ENCODE data around the gene ZNF133.

Gene ZNF133

DNA sequence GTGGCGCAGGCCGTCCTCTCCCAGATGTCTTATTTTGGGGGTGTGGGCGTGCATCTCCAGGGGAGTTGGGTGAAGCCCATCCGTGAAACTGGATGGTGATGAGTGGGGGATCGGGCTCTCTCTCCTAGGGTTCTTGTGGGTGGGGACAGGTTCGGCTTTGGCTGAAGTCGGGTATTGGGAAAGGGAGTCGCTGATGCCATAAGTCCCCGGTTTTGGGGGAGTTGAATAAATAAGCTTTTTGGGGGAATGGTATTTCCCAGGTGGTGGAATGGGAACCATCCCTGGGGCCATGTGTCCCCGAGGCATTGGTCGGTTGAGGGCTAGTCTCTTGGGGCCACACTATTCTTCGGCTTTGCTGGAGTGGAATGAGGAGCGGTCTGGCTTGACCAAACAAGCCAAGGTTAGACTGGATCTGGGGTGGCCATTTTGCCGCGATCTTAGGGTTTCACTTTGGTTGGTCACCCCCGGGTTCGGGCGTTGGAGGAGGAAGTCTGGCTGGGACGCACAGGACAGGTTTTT lies 481 bp downstream of the ZNF133 start:
- no peaks in the 10 kb centered on the region for H3K79me2 ChIP-seq (ENCODE audit: insufficient read depth, low read length)
- peaks cover 14% of the 10 kb centered on the region for H3K9me3 ChIP-seq (ENCODE audit: low read length)
- H3K4me3 ChIP-seq (ENCODE audit: low read depth, low read length, poor library complexity, severe bottlenecking): peak overlapping the region; percentile 95
- H3K27me3 ChIP-seq (ENCODE audit: insufficient read depth, low read length): no peaks in the 10 kb centered on the region; the same call in 1 of the 2 replicates
- TF ChIP-seq, protein P1, sequence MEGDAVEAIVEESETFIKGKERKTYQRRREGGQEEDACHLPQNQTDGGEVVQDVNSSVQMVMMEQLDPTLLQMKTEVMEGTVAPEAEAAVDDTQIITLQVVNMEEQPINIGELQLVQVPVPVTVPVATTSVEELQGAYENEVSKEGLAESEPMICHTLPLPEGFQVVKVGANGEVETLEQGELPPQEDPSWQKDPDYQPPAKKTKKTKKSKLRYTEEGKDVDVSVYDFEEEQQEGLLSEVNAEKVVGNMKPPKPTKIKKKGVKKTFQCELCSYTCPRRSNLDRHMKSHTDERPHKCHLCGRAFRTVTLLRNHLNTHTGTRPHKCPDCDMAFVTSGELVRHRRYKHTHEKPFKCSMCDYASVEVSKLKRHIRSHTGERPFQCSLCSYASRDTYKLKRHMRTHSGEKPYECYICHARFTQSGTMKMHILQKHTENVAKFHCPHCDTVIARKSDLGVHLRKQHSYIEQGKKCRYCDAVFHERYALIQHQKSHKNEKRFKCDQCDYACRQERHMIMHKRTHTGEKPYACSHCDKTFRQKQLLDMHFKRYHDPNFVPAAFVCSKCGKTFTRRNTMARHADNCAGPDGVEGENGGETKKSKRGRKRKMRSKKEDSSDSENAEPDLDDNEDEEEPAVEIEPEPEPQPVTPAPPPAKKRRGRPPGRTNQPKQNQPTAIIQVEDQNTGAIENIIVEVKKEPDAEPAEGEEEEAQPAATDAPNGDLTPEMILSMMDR (IDR thresholded peaks at IDR 0.05; ENCODE audit: low read length): no peak
- no peak for TF ChIP-seq EZH2 (IDR thresholded peaks at IDR 0.05; ENCODE audit: borderline replicate concordance, low read length)
- no peaks in the 10 kb centered on the region for H3K9me2 ChIP-seq (ENCODE audit: low read depth, low read length)
- H3K9ac ChIP-seq (ENCODE audit: low read length): peak overlapping the region; percentile 81
- peaks cover 21% of the 10 kb centered on the region for H3K4me1 ChIP-seq (ENCODE audit: insufficient read depth, low read length, severe bottlenecking)
- H2AFZ ChIP-seq (ENCODE audit: low read length): peak overlapping the region; percentile 78
- H4K20me1 ChIP-seq (ENCODE audit: insufficient read depth, low read length): no peaks in the 10 kb centered on the region
- H3K27ac ChIP-seq (ENCODE audit: low read depth, low read length, poor library complexity, severe bottlenecking): peak overlapping the region; percentile 79
- no peaks in the 10 kb centered on the region for H3F3A ChIP-seq (ENCODE audit: insufficient read depth, low read length)
- peak overlapping the region; percentile 81 for H3K4me2 ChIP-seq (ENCODE audit: low read length)
- peaks cover 11% of the 10 kb centered on the region; the same call in 1 of the 2 replicates for H3K36me3 ChIP-seq (ENCODE audit: insufficient read depth, low read length)

DNA sequence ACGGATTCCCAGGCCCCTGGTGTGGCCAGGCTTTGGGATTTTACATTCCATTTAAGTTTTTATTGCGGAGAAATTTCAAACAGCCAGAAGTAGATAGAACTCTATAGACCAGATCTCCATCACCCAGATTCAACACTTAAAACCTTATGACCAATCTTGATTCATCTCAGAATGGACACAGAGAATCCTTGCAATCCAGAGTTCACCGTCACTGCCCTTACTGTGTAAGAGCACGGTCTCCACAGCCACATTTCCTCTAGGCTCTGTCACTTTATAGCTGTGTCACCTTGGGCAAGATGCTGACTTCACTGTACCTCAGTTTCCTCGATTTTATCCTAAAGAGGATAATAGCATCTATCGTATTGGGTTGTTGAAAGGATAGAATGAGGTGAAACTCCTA lies 979 bp downstream of the ZNF133 start:
- H3K79me2 ChIP-seq (ENCODE audit: insufficient read depth, low read length): no peaks in the 10 kb centered on the region
- no peak overlapping the region for H2AFZ ChIP-seq (ENCODE audit: low read length)
- peaks cover 21% of the 10 kb centered on the region for H3K4me1 ChIP-seq (ENCODE audit: insufficient read depth, low read length, severe bottlenecking)
- TF ChIP-seq, protein P1 (IDR thresholded peaks at IDR 0.05; ENCODE audit: low read length): no peak
- no peak for TF ChIP-seq EZH2 (IDR thresholded peaks at IDR 0.05; ENCODE audit: borderline replicate concordance, low read length)
- no peaks in the 10 kb centered on the region; the same call in 1 of the 2 replicates for H3K27me3 ChIP-seq (ENCODE audit: insufficient read depth, low read length)
- H3K36me3 ChIP-seq (ENCODE audit: insufficient read depth, low read length): peaks cover 11% of the 10 kb centered on the region
- H4K20me1 ChIP-seq (ENCODE audit: insufficient read depth, low read length): no peaks in the 10 kb centered on the region
- H3K9me2 ChIP-seq (ENCODE audit: low read depth, low read length): no peaks in the 10 kb centered on the region
- peak overlapping the region; percentile 81; the same call in 1 of the 2 replicates for H3K9ac ChIP-seq (ENCODE audit: low read length)
- peaks cover 14% of the 10 kb centered on the region for H3K9me3 ChIP-seq (ENCODE audit: low read length)
- no peak overlapping the region for H3K27ac ChIP-seq (ENCODE audit: low read depth, low read length, poor library complexity, severe bottlenecking)
- H3F3A ChIP-seq (ENCODE audit: insufficient read depth, low read length): no peaks in the 10 kb centered on the region
- peak overlapping the region; percentile 95 for H3K4me3 ChIP-seq (ENCODE audit: low read depth, low read length, poor library complexity, severe bottlenecking)
- peak overlapping the region; percentile 81 for H3K4me2 ChIP-seq (ENCODE audit: low read length)

DNA sequence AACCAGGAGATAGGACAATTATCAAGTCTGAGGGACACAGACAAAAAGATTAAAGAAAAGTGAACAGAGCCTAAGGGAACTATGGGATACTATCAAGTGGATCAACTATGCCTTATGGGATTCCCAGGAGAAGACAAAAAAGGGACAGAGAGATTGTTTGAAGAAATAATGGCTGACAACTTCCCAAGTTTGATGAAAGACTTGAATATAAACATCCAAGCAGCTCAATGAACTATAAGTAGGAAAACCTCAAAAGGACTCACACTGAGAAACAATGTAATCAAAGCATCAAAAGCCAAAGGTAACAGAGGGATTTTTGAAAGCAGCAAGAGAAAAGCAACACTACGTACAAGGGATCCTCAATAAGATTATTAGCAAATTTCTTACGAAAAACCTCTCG lies 11.0 kb downstream of the ZNF133 start:
- Histone ChIP-seq H3K9ac (ENCODE audit: low read length) (no peak overlapping the region), H3K4me1 (ENCODE audit: insufficient read depth, low read length, severe bottlenecking) (no peaks in the 10 kb centered on the region), H3F3A (ENCODE audit: insufficient read depth, low read length) (no peaks in the 10 kb centered on the region), H3K9me2 (ENCODE audit: low read depth, low read length) (no peaks in the 10 kb centered on the region), H3K27ac (ENCODE audit: low read depth, low read length, poor library complexity, severe bottlenecking) (no peak overlapping the region), H3K27me3 (ENCODE audit: insufficient read depth, low read length) (no peaks in the 10 kb centered on the region), H3K79me2 (ENCODE audit: insufficient read depth, low read length) (no peaks in the 10 kb centered on the region), H3K4me2 (ENCODE audit: low read length) (no peak overlapping the region), H2AFZ (ENCODE audit: low read length) (no peak overlapping the region), H3K4me3 (ENCODE audit: low read depth, low read length, poor library complexity, severe bottlenecking) (no peak overlapping the region), H3K9me3 (ENCODE audit: low read length) (no peaks in the 10 kb centered on the region; the same call in 1 of the 2 replicates), H3K36me3 (ENCODE audit: insufficient read depth, low read length) (peaks cover 5% of the 10 kb centered on the region; the same call in 1 of the 2 replicates), H4K20me1 (ENCODE audit: insufficient read depth, low read length) (no peaks in the 10 kb centered on the region)
- TF ChIP-seq, protein P1 (IDR thresholded peaks at IDR 0.05; ENCODE audit: low read length): no peak
- TF ChIP-seq EZH2 (IDR thresholded peaks at IDR 0.05; ENCODE audit: borderline replicate concordance, low read length): no peak

Data from OCI-LY1 (cell line).